ENCODE data around the gene KCNIP4. TPM values are rescaled to one million over a fixed set of nuclear protein-coding genes. Genes with fewer than 3 reads are reported as not detected.

KCNIP4 gene
- total RNA-seq, 1 donor from 2014 or later: not detected

DNA sequence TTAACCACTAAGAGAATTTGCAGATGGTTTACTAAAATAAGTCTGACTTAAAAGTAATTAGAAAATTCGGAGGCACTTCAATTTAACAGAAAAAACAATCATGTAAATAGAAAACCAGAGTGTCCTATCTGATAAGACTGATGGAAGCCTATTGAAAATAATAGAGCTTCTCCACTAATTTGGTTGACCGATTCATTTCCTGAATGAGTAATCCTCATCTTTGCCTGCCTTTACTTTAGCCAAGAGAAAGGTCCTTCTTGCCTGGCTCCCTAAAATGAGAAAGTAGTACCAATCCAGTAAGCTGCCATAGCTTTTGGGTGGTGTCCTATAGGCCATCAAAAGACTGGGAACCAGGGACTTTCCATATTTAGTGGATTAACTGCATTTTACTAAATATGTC lies 48.4 kb downstream of the KCNIP4 start:
- DNase-seq: no peak

GRCh38 chr4:21898101-21898500 lies 50.5 kb downstream of the KCNIP4 start:
- no peak for DNase-seq

GRCh38 chr4:21896767-21897166 lies 51.8 kb downstream of the KCNIP4 start:
- DNase-seq: no peak

- DNase-seq: no peak
These were observed 55.4 kb downstream of the KCNIP4 start for GRCh38 chr4:21893136-21893535.

GRCh38 chr4:21890231-21890630 lies 58.3 kb downstream of the KCNIP4 start:
- DNase-seq: no peak

GRCh38 chr4:21888195-21888976 lies 60.2 kb downstream of the KCNIP4 start:
- peak; percentile 1 for DNase-seq

GRCh38 chr4:21887481-21887880 lies 61.1 kb downstream of the KCNIP4 start:
- DNase-seq: no peak

DNA sequence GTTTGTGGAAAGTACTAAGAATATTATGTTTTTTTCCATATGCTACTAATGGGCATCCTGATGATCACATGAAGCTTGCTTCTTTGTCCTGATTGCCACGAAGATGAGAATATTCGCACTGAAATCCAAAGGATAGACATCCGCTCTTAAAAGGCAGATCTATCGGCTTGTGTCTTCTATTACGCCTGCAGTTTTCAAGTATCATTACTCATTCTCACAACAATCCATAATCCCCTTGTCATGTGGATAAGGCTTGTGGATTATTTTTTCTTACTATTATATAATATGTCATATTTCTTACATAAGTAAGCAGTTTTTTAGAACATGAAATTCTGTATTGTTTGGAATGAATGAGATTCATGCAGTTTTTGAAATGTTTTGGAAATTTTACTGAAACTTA lies 62.8 kb downstream of the KCNIP4 start:
- no peak for DNase-seq

- DNase-seq: no peak
These were observed 63.3 kb downstream of the KCNIP4 start for GRCh38 chr4:21885241-21885640.

GRCh38 chr4:21884615-21885014 lies 64.0 kb downstream of the KCNIP4 start:
- DNase-seq: no peak

DNA sequence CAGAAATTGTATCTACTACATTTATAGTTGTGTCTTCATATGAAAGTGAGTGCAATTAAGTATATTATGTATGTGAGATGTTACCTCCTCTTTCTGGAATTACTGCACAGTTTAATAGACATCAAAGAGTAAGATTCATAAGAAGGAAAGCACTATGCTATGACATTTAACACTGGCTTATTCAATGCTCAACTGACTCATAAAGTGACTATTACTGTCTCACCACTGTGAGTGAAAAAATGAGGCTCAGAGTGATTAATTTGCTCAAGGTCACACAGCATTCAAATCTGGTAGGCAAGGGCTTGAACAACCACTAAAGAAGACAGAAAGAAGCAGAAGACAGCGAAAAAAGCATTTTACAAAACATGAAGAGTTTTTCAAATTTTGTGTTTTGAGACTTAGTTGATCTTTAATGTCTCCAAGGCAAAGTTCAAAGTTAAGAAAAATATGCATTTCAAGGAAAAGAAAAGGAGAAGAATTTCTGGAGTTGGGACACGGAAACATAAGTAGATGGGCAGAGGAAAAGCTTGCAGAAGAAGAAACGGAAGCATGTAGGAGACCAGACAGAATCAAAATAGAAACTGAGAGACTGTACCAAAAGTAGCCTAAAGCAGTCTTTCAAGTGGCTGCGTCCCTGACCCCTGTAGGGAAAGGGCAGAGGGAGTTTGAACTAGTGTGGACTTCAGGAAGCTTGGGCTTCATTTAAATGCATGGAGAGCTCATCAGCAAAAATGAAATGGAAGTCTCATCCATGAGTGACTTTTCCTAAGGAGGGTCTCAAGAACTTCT lies 66.3 kb downstream of the KCNIP4 start:
- DNase-seq: no peak

DNA sequence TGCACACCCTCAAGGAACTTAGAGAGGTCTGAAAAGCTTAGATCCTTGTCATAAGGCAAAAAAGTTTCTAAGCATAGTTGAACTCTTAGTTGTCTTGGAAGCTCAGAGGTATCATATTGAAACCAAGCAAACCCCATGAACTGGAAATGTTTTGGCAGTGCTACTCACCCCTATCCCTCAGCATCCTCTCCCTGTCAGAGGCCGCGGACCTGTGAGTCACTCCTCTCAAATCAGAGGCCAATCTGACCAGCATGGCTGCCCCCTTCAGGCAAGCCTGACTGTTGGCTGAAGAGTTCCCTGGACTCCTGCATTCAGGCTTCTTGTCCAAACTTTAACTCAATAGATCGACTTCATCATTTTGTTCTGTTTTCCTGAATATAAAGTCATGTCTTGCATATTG lies 69.4 kb downstream of the KCNIP4 start:
- peak; percentile 51 for DNase-seq

- DNase-seq: no peak
These were observed 71.9 kb downstream of the KCNIP4 start for GRCh38 chr4:21876711-21877110.

DNA sequence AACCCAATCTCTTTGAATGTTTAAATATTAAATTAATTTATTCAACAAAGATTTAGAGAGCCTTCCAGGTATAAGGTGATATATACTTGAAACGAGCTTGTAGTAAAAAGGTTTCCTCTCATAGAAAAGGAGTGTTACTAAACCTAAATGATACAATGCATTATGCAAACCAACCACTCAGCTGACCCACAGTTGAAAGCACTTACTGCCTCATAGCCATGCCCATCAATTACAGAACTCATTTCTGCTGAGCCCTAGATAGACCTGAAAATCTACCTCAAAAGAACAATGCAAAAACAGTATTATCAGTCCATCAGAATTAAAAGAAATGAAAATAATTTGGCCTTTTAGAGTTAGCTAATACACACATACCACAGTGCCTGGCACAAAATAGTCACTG lies 75.4 kb downstream of the KCNIP4 start:
- DNase-seq: no peak

DNA sequence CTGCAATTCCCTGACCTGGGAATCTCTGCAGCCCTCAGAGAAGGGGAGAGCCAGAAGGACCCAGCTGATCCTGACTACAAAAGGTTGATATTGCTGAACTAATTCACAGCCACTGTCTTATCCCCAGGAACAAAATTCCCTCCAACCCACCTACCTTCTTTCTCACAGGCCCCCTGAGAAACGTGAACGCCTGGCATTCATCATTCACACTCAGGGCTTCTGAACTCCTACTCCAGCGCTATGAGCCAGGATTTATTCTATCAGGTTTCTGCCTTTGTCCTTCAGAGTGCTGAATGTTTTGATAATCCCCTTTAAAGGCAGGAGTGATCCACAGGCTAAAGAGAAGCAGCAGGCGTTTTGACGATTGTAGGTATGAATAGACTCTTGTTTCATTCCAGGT lies 76.5 kb downstream of the KCNIP4 start:
- DNase-seq: no peak

- no peak for DNase-seq
These were observed 78.4 kb downstream of the KCNIP4 start for GRCh38 chr4:21869978-21870745.

DNA sequence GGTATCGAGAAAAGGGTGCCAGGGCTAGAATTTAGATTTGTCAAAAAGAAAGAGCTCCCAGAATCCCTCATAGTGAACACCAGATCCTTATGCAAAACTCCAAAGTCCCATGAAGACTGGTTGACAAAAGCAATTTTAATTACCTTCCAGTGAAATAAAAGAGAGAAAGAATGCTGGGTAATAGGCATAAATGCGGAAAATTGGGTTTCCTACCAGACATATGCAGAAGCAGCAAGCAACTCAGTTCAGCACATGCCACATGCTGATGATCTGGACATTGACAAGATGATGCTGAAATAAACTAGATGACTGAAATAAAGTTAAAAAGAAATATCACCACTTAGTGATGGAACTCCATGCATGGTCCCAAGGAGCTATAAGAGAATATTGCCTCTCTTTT lies 83.9 kb downstream of the KCNIP4 start:
- DNase-seq: no peak

- DNase-seq: no peak
These were observed 85.7 kb downstream of the KCNIP4 start for GRCh38 chr4:21862917-21863316.

GRCh38 chr4:21858971-21859370 lies 89.6 kb downstream of the KCNIP4 start:
- DNase-seq: no peak

- DNase-seq: no peak
These were observed 91.8 kb downstream of the KCNIP4 start for GRCh38 chr4:21856754-21857153.

- no peak for DNase-seq
These were observed 92.3 kb downstream of the KCNIP4 start for GRCh38 chr4:21856301-21856700.

DNA sequence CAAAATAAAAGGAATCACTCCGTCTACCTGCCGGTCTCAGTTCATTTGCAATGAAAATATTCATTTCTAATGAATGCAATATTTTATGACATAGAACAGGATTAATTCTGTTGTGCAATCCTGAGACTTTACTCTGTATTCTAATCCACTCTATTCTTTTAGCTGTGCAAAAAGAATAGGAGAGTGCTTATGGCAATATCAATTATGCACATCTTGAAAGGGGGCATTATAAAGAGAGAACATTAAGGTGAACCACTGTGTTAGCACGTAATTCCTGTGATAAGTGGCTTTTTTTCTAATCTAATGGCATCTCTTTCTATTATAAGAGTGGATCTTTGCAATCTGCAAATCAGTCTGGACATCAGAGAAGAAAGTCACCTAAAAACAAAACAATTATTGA lies 99.5 kb downstream of the KCNIP4 start:
- no peak for DNase-seq

GRCh38 chr4:21848021-21848420 lies 100.6 kb downstream of the KCNIP4 start:
- no peak for DNase-seq

Data from dermis blood vessel endothelial cell (primary cell).